Panc1 (cell line): ENCODE results near the gene CHRM1. TPM values are rescaled to one million over a fixed set of nuclear protein-coding genes. Genes with fewer than 3 reads are reported as not detected.

ENCODE experiments used
- ATAC-seq: fragments of 200-7000 bp; cut with Tn5 transposase; 2 replicates; pipeline ENCODE4 v1.9.1; 2020; ENCODE audit warnings: mild to moderate bottlenecking, moderate library complexity
- BruUV-seq: library from RNA; stranded (reverse); fragments of 400-500 nt; replicated peaks from 2 replicates; lab custom pipeline; 2021; lab: Mats Ljungman, UMichigan
- CTCF ChIA-PET: fragments of 300-600 bp; sonication (Branson Sonifier 250); formaldehyde crosslinking; loops from one replicate; lab custom pipeline; 2022; ENCODE audit warnings: antibody characterized with exemption; lab: Charles Lee
- POLR2A ChIA-PET: fragments of 300-600 bp; sonication (Branson Sonifier 250); formaldehyde crosslinking; loops from one replicate; lab custom pipeline; 2022; ENCODE audit warnings: antibody characterized with exemption; lab: Charles Lee
- DNase-seq: peaks from one replicate; pipeline ENCODE4 v3.0.0-alpha.2; 2010; ENCODE audit warnings: low read depth, low spot score
- H3K27ac ChIP-seq: 2 replicates; pipeline ENCODE4 v1.5.1; 2011; ENCODE audit warnings: mild to moderate bottlenecking, low read length, inconsistent platforms
- H3K27me3 ChIP-seq: fragments of 200-500 bp; sonication (Bioruptor generic); 2 replicates; pipeline ENCODE4 v1.6.0; 2014; ENCODE audit warnings: low read length, inconsistent platforms; ENCODE audit not compliant: control insufficient read depth, insufficient read depth
- H3K36me3 ChIP-seq: fragments of 200-500 bp; sonication (Bioruptor generic); 2 replicates; pipeline ENCODE4 v1.5.1; 2014; ENCODE audit warnings: inconsistent platforms, mild to moderate bottlenecking, low read length, moderate library complexity; ENCODE audit not compliant: control insufficient read depth, insufficient read depth
- H3K4me1 ChIP-seq: 2 replicates; pipeline ENCODE4 v1.5.1; 2011; ENCODE audit warnings: inconsistent platforms, mild to moderate bottlenecking, low read length, moderate library complexity; ENCODE audit not compliant: control insufficient read depth, insufficient read depth
- H3K4me3 ChIP-seq, 2 experiments: 2 replicates each; pipeline ENCODE4 v1.5.1; 2011 to 2012; ENCODE audit warnings: low read depth in 2 of 2, low read length in 2 of 2, mild to moderate bottlenecking in 2 of 2, inconsistent platforms in 1 of 2, moderate library complexity in 1 of 2
- H3K9me3 ChIP-seq: fragments of 200-500 bp; sonication (Bioruptor generic); 2 replicates; pipeline ENCODE4 v1.5.1; 2014; ENCODE audit warnings: low read depth, mild to moderate bottlenecking, inconsistent platforms, low read length, moderate library complexity; ENCODE audit not compliant: control insufficient read depth, insufficient read depth
- CTCF ChIP-seq: fragments of 450-650 bp; IDR thresholded peaks from 2 replicates; pipeline ENCODE4 v1.5.1; 2017; ENCODE audit warnings: mild to moderate bottlenecking
- POLR2AphosphoS5 ChIP-seq: IDR thresholded peaks from 2 replicates; pipeline ENCODE4 v1.6.1; 2012; ENCODE audit warnings: mild to moderate bottlenecking, low read depth, low read length, moderate library complexity
- REST ChIP-seq, 2 experiments: IDR thresholded peaks; 2 replicates each; pipeline ENCODE4 v1.6.1; 2011 to 2012; ENCODE audit warnings: low read depth in 2 of 2, control low read depth in 1 of 2, low read length in 1 of 2, mild to moderate bottlenecking in 1 of 2, moderate library complexity in 1 of 2; ENCODE audit not compliant: insufficient read depth in 1 of 2
- SIN3A ChIP-seq: IDR thresholded peaks from 2 replicates; pipeline ENCODE4 v1.6.1; 2012; ENCODE audit warnings: low read depth, mild to moderate bottlenecking, low read length, moderate library complexity, borderline replicate concordance; ENCODE audit not compliant: insufficient read depth
- TCF7L2 ChIP-seq: IDR thresholded peaks from 2 replicates; pipeline ENCODE4 v1.6.1; 2011; ENCODE audit warnings: mild to moderate bottlenecking, low read depth, low read length, inconsistent platforms
- in situ Hi-C: cut with HindIII; loops from 2 replicates; pipeline ENCODE4 v1.10.0; 2016; ENCODE audit warnings: low sequenced_read_pairs, low pct_unique_long_range_greater_than_20kb
- intact Hi-C: fragments of 100-400 bp; cut with micrococcal nuclease; formaldehyde crosslinking; loops from one replicate; pipeline ENCODE4 v1.10.0; 2022; ENCODE audit not compliant: unreplicated experiment
- total RNA-seq: library from RNA; stranded (reverse); gene quantifications from one replicate; pipeline ENCODE4 v1.2.1, GENCODE V29; 2021; ENCODE audit not compliant: unreplicated experiment

CHRM1 gene
- total RNA-seq, 1 experiment from 2014 or later = not detected

- no peak for TF ChIP-seq REST (IDR thresholded peaks at IDR 0.05; ENCODE audit: insufficient read depth in 1 of 2, low read depth in 2 of 2, low read length in 1 of 2)
- no peak for TF ChIP-seq SIN3A
- no peak for TF ChIP-seq POLR2AphosphoS5
- TF ChIP-seq TCF7L2 = no peak
- no peak for TF ChIP-seq CTCF
- Histone ChIP-seq H3K4me1 (no peaks in the 10 kb centered on the region), H3K27me3 (no peaks in the 10 kb centered on the region), H3K9me3 (no peaks in the 10 kb centered on the region), H3K27ac (no peak overlapping the region), H3K4me3 (no peak overlapping the region), H3K36me3 (no peaks in the 10 kb centered on the region)
- in situ Hi-C loops = no loop called here
- intact Hi-C loops = no loop called here
- CTCF ChIA-PET = no interaction called here
- BruUV-seq = no TSS peak
- POLR2A ChIA-PET = no interaction called here
- no peak for DNase-seq
- no peak for ATAC-seq
Measured at GRCh38 chr11:62898027-62898426, 23.1 kb downstream of the CHRM1 start.

DNA sequence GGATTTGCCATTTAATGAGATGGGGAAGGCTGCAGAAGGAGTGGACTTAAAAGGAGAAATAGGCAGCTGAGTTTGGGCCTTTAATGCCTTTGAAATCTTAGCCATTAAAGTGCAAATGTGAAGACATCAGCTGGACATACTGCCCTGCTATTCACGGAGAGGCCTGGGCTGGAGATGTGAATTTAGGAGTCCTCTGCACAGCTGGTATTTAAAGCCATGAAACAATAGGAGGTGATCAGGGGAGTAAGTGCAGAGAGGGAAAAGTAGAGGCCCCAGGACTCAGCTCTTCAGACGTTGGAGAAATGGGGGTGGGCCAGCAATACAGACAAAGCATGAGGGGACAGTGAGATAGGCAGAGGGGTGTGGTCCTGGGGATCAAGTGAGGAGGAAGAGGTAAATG is 23.9 kb downstream of the CHRM1 start:
- intact Hi-C loops = no loop called here
- Histone ChIP-seq H3K4me1 (no peaks in the 10 kb centered on the region), H3K4me3 (no peak overlapping the region), H3K27me3 (no peaks in the 10 kb centered on the region), H3K27ac (no peak overlapping the region), H3K36me3 (no peaks in the 10 kb centered on the region), H3K9me3 (no peaks in the 10 kb centered on the region)
- ChIA-PET POLR2A (no interaction called here), CTCF (interaction anchor here (0.5 kb wide), 1 partner anchor 26 kb away, joined by 8 read pairs; no protein-coding TSS in a partner anchor)
- no peak for TF ChIP-seq TCF7L2
- no peak for TF ChIP-seq POLR2AphosphoS5
- TF ChIP-seq REST (IDR thresholded peaks at IDR 0.05; ENCODE audit: insufficient read depth in 1 of 2, low read depth in 2 of 2, low read length in 1 of 2) = no peak
- no peak for TF ChIP-seq CTCF
- TF ChIP-seq SIN3A = no peak
- BruUV-seq = no TSS peak
- ATAC-seq (no peak), DNase-seq (no peak)
- in situ Hi-C loops = no loop called here
